ENCODE data around the gene GPR37L1. TPM values are rescaled to one million over a fixed set of nuclear protein-coding genes. Genes with fewer than 3 reads are reported as not detected.
"Not testable (repeated sequence)": the region's sequence is repeated elsewhere in the genome, so short reads cannot be mapped to it uniquely, and the experiment has no call there.

GPR37L1 gene
- total RNA-seq, 4 donors from 2014 or later, result 0.22 to 0.34 TPM; not detected in 2

DNA sequence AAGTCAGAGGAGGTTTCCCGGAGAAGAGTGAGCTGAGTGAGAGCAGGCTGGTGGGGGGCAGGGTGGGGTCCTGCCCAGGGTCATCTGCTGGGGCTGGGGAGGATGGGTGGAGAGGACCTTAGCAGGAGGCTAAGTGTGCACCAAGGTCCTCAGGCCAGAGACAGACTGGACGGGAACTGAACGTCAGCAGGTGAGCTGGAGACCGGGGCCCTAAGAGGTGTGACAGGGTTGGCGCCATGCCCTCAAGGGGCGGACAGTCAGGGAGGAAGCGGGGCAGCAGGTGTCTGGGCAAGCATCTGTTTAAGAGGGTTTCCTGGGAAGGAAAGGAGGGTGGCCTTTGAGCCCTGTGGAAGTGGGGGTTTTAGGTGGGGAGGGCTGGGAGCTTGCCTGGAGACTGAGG, 51.3 kb downstream of the GPR37L1 start:
- no peaks in the 10 kb centered on the region for H3K27me3 ChIP-seq
- no peak overlapping the region for H3K4me3 ChIP-seq (replicated peaks in 1 of 3)
- TF ChIP-seq CTCF (IDR thresholded peaks at IDR 0.05), result no peak
- no peak for TF ChIP-seq POLR2A (IDR thresholded peaks at IDR 0.05)
- intact Hi-C loops (cut with DNase I), result no loop called here
- no peaks in the 10 kb centered on the region for H3K4me1 ChIP-seq
- no peak overlapping the region for H3K27ac ChIP-seq
- H3K36me3 ChIP-seq, result no peaks in the 10 kb centered on the region
- WGBS, 2 donors, result 81 to 88% methylated on average over 7 of the region's 7 CpGs
- H3K9me3 ChIP-seq, result no peaks in the 10 kb centered on the region
- no peak for DNase-seq

GRCh38 chr1:202176949-202177927, 54.5 kb downstream of the GPR37L1 start:
- TF ChIP-seq CTCF (IDR thresholded peaks at IDR 0.05), result no peak
- no peak for TF ChIP-seq POLR2A (IDR thresholded peaks at IDR 0.05)
- H3K9me3 ChIP-seq, result no peaks in the 10 kb centered on the region
- intact Hi-C loops (cut with DNase I), result no loop called here
- H3K4me3 ChIP-seq (replicated peaks in 1 of 3), result no peak overlapping the region
- H3K27me3 ChIP-seq, result no peaks in the 10 kb centered on the region
- 86 to 92% methylated on average over 17 to 22 of the region's 29 CpGs for WGBS, 2 donors
- H3K36me3 ChIP-seq, result no peaks in the 10 kb centered on the region
- DNase-seq, result no peak
- no peak overlapping the region for H3K27ac ChIP-seq
- H3K4me1 ChIP-seq, result no peaks in the 10 kb centered on the region

- WGBS, 2 donors, result 78% methylated on average over 16 to 19 of the region's 19 CpGs
- no peaks in the 10 kb centered on the region for H3K36me3 ChIP-seq
- no peaks in the 10 kb centered on the region for H3K9me3 ChIP-seq
- H3K27ac ChIP-seq, result no peak overlapping the region
- no peak overlapping the region for H3K4me3 ChIP-seq (replicated peaks in 1 of 3)
- no peaks in the 10 kb centered on the region for H3K27me3 ChIP-seq
- no peak for DNase-seq
- H3K4me1 ChIP-seq, result no peaks in the 10 kb centered on the region
- intact Hi-C loops (cut with DNase I), result loop anchor here (10.0 kb wide), 1 partner anchor 535 kb away; the partner anchor contains the start of gene SYT2
- TF ChIP-seq POLR2A (IDR thresholded peaks at IDR 0.05) (no peak), CTCF (IDR thresholded peaks at IDR 0.05) (no peak)
These were observed 57.4 kb downstream of the GPR37L1 start for GRCh38 chr1:202179828-202180750.

DNA sequence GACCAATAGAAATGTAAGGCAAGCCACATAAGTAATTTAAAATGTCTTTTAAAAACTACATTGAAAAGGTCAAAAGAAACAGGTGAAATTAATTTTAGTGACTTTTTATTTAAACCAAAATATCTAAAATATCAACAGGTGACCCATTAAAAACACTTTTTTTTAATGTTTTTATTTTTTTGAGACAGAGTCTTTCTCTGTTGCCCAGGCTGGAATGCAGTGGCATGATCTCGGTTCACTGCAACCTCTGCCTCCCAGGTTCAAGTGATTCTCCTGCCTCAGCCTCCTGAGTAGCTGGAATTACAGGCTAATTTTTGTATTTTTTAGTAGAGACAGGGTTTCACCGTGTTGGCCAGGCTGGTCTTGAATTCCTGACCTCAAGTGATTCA, 58.0 kb downstream of the GPR37L1 start:
- not testable (repeated sequence) for H3K4me1 ChIP-seq; H3K27me3 ChIP-seq; H3K9me3 ChIP-seq; H3K36me3 ChIP-seq; H3K4me3 ChIP-seq (replicated peaks in 1 of 3); H3K27ac ChIP-seq; DNase-seq
- 52 to 55% methylated on average over 2 of the region's 2 CpGs for WGBS, 2 donors
- intact Hi-C loops (cut with DNase I), result loop anchor here (10.0 kb wide), 1 partner anchor 534 kb away; the partner anchor contains the start of gene SYT2

GRCh38 chr1:202181586-202181985, 58.9 kb downstream of the GPR37L1 start:
- H3K36me3 ChIP-seq, result no peaks in the 10 kb centered on the region
- WGBS, 2 donors, result 72 to 96% methylated on average over 6 of the region's 7 CpGs
- no peaks in the 10 kb centered on the region for H3K9me3 ChIP-seq
- intact Hi-C loops (cut with DNase I), result loop anchor here (10.0 kb wide), 1 partner anchor 533 kb away; the partner anchor contains the start of gene SYT2
- no peak overlapping the region for H3K4me3 ChIP-seq (replicated peaks in 1 of 3)
- peaks cover 0 to under 1% of the 10 kb centered on the region in 2 donors for H3K4me1 ChIP-seq
- H3K27me3 ChIP-seq, result no peaks in the 10 kb centered on the region
- no peak for DNase-seq
- TF ChIP-seq POLR2A (IDR thresholded peaks at IDR 0.05) (no peak), CTCF (IDR thresholded peaks at IDR 0.05) (no peak)
- no peak overlapping the region for H3K27ac ChIP-seq

All from thyroid gland (tissue), 4 donors.